ENCODE results near the gene CD200R1.

The CD200R1 gene

GRCh38 chr3:112980080-112980479 lies 5.2 kb upstream of the CD200R1 start:
- Histone ChIP-seq H3K79me2 (ENCODE audit: insufficient read depth, low read depth) (no peaks in the 10 kb centered on the region), H3K4me2 (no peak overlapping the region), H3K27me3 (ENCODE audit: insufficient read depth, low read depth) (no peaks in the 10 kb centered on the region), H3K4me1 (ENCODE audit: low read depth, poor library complexity, severe bottlenecking) (peaks cover 56% of the 10 kb centered on the region), H3K36me3 (ENCODE audit: insufficient read depth) (no peaks in the 10 kb centered on the region), H3K9ac (no peak overlapping the region), H3K27ac (no peak overlapping the region), H2AFZ (ENCODE audit: low read depth) (no peak overlapping the region), H4K20me1 (ENCODE audit: insufficient read depth) (no peaks in the 10 kb centered on the region), H3K4me3 (IDR thresholded peaks at IDR 0.05; ENCODE audit: insufficient read depth, low read depth, low read length) (no peak overlapping the region)
- TF ChIP-seq CTCF (conservative IDR thresholded peaks at IDR 0.05; ENCODE audit: low read depth, low read length) = no peak

- Histone ChIP-seq H3K4me3 (IDR thresholded peaks at IDR 0.05; ENCODE audit: insufficient read depth, low read depth, low read length) (no peak overlapping the region), H3K4me1 (ENCODE audit: low read depth, poor library complexity, severe bottlenecking) (peaks cover 56% of the 10 kb centered on the region), H2AFZ (ENCODE audit: low read depth) (no peak overlapping the region), H3K79me2 (ENCODE audit: insufficient read depth, low read depth) (no peaks in the 10 kb centered on the region), H4K20me1 (ENCODE audit: insufficient read depth) (no peaks in the 10 kb centered on the region), H3K27ac (no peak overlapping the region), H3K9ac (no peak overlapping the region), H3K36me3 (ENCODE audit: insufficient read depth) (no peaks in the 10 kb centered on the region), H3K27me3 (ENCODE audit: insufficient read depth, low read depth) (no peaks in the 10 kb centered on the region), H3K4me2 (no peak overlapping the region)
- peak; percentile 92 for TF ChIP-seq CTCF (conservative IDR thresholded peaks at IDR 0.05; ENCODE audit: low read depth, low read length)
Measured at GRCh38 chr3:112979244-112979832, 4.4 kb upstream of the CD200R1 start.

GRCh38 chr3:112976953-112977352 lies 2.0 kb upstream of the CD200R1 start:
- H3K79me2 ChIP-seq (ENCODE audit: insufficient read depth, low read depth) = no peaks in the 10 kb centered on the region
- H3K27me3 ChIP-seq (ENCODE audit: insufficient read depth, low read depth) = no peaks in the 10 kb centered on the region
- no peak overlapping the region for H2AFZ ChIP-seq (ENCODE audit: low read depth)
- no peak for TF ChIP-seq CTCF (conservative IDR thresholded peaks at IDR 0.05; ENCODE audit: low read depth, low read length)
- no peak overlapping the region for H3K9ac ChIP-seq
- peaks cover 66% of the 10 kb centered on the region for H3K4me1 ChIP-seq (ENCODE audit: low read depth, poor library complexity, severe bottlenecking)
- no peaks in the 10 kb centered on the region for H3K36me3 ChIP-seq (ENCODE audit: insufficient read depth)
- H3K4me3 ChIP-seq (IDR thresholded peaks at IDR 0.05; ENCODE audit: insufficient read depth, low read depth, low read length) = no peak overlapping the region
- peak overlapping the region; percentile 20; the same call in 1 of the 2 replicates for H3K4me2 ChIP-seq
- H3K27ac ChIP-seq = no peak overlapping the region
- H4K20me1 ChIP-seq (ENCODE audit: insufficient read depth) = no peaks in the 10 kb centered on the region

GRCh38 chr3:112976001-112976400 lies 1.1 kb upstream of the CD200R1 start:
- Histone ChIP-seq H4K20me1 (ENCODE audit: insufficient read depth) (no peaks in the 10 kb centered on the region), H3K36me3 (ENCODE audit: insufficient read depth) (no peaks in the 10 kb centered on the region), H3K4me2 (no peak overlapping the region; the same call in 1 of the 2 replicates), H3K9ac (no peak overlapping the region), H3K4me3 (IDR thresholded peaks at IDR 0.05; ENCODE audit: insufficient read depth, low read depth, low read length) (no peak overlapping the region), H3K27ac (no peak overlapping the region), H3K27me3 (ENCODE audit: insufficient read depth, low read depth) (no peaks in the 10 kb centered on the region), H3K4me1 (ENCODE audit: low read depth, poor library complexity, severe bottlenecking) (peaks cover 66% of the 10 kb centered on the region), H3K79me2 (ENCODE audit: insufficient read depth, low read depth) (no peaks in the 10 kb centered on the region), H2AFZ (ENCODE audit: low read depth) (no peak overlapping the region)
- no peak for TF ChIP-seq CTCF (conservative IDR thresholded peaks at IDR 0.05; ENCODE audit: low read depth, low read length)

All from KMS-11 (cell line).